ENCODE results near the gene HSPA9.

GRCh38 chr5:138560971-138561370 lies 14.2 kb downstream of the HSPA9 start:
- TF ChIP-seq, protein P1, sequence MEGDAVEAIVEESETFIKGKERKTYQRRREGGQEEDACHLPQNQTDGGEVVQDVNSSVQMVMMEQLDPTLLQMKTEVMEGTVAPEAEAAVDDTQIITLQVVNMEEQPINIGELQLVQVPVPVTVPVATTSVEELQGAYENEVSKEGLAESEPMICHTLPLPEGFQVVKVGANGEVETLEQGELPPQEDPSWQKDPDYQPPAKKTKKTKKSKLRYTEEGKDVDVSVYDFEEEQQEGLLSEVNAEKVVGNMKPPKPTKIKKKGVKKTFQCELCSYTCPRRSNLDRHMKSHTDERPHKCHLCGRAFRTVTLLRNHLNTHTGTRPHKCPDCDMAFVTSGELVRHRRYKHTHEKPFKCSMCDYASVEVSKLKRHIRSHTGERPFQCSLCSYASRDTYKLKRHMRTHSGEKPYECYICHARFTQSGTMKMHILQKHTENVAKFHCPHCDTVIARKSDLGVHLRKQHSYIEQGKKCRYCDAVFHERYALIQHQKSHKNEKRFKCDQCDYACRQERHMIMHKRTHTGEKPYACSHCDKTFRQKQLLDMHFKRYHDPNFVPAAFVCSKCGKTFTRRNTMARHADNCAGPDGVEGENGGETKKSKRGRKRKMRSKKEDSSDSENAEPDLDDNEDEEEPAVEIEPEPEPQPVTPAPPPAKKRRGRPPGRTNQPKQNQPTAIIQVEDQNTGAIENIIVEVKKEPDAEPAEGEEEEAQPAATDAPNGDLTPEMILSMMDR (optimal IDR thresholded peaks at IDR 0.05 in 1 of 3, IDR thresholded peaks at IDR 0.05 in 1 of 3, conservative IDR thresholded peaks at IDR 0.05 in 1 of 3; ENCODE audit: extremely low read depth in 1 of 3, insufficient read depth in 2 of 3, low read length in 3 of 3): no peak
- TF ChIP-seq EZH2 (IDR thresholded peaks at IDR 0.05; ENCODE audit: low read length): no peak
